Measurements from ENCODE around the gene ARHGAP36. TPM values are rescaled to one million over a fixed set of nuclear protein-coding genes. Genes with fewer than 3 reads are reported as not detected.

The ARHGAP36 gene
- polyA plus RNA-seq, 1 donor (not counting 4 experiments of a cell fraction or from before 2014, with no cell fraction given) = not detected

GRCh38 chrX:131073607-131074006 lies 15.5 kb downstream of the ARHGAP36 start:
- H3K9me3 ChIP-seq (ENCODE audit: control insufficient read depth, low read depth, low read length) = no peaks in the 10 kb centered on the region
- peaks cover 33% of the 10 kb centered on the region for H3K27me3 ChIP-seq (ENCODE audit: control insufficient read depth, extremely low read depth, insufficient read depth, low read length)
- H3K36me3 ChIP-seq (ENCODE audit: control insufficient read depth in 2 of 2, extremely low read depth in 1 of 2, insufficient read depth in 2 of 2, low read length in 2 of 2) = no peaks in the 10 kb centered on the region
- TF ChIP-seq EZH2 (IDR thresholded peaks at IDR 0.05; ENCODE audit: low read length) (no peak), CTCF (optimal IDR thresholded peaks at IDR 0.05 in 1 of 3, IDR thresholded peaks at IDR 0.05 in 1 of 3, conservative IDR thresholded peaks at IDR 0.05 in 1 of 3; ENCODE audit: extremely low read depth in 1 of 3, insufficient read depth in 2 of 3, low read length in 3 of 3) (no peak)
- H3K9me1 ChIP-seq (ENCODE audit: control insufficient read depth, extremely low read depth, insufficient read depth, low read length) = no peaks in the 10 kb centered on the region
- no peaks in the 10 kb centered on the region for H4K20me1 ChIP-seq (ENCODE audit: control insufficient read depth, extremely low read depth, insufficient read depth, low read length)
- no peak overlapping the region for H3K4me2 ChIP-seq (ENCODE audit: control insufficient read depth, extremely low read depth, insufficient read depth, low read depth, low read length)
- no peak overlapping the region for H3K9ac ChIP-seq (ENCODE audit: control insufficient read depth, extremely low read depth, insufficient read depth, low read length)
- no peak overlapping the region for H3K27ac ChIP-seq (ENCODE audit: control insufficient read depth, insufficient read depth, low read length)
- no peak overlapping the region for H2AFZ ChIP-seq (ENCODE audit: control insufficient read depth, low read length)
- H3K4me3 ChIP-seq (ENCODE audit: control insufficient read depth in 2 of 3, extremely low read depth in 1 of 3, insufficient read depth in 2 of 3, low read depth in 1 of 3, low read length in 3 of 3) = no peak overlapping the region
- DNase-seq (ENCODE audit: low read depth, low spot score) (no peak), FAIRE-seq (no peak)
- dilution Hi-C loops (cut with MboI; ENCODE audit: extremely low pct_ligation_motif_present, low sequenced_read_pairs) = no loop called here
- no peaks in the 10 kb centered on the region for H3K4me1 ChIP-seq (ENCODE audit: control insufficient read depth, extremely low read depth, insufficient read depth, low read length)
- H3K79me2 ChIP-seq (ENCODE audit: control insufficient read depth, insufficient read depth, low read length) = no peaks in the 10 kb centered on the region

- no peaks in the 10 kb centered on the region for H4K20me1 ChIP-seq (ENCODE audit: control insufficient read depth, extremely low read depth, insufficient read depth, low read length)
- H3K9ac ChIP-seq (ENCODE audit: control insufficient read depth, extremely low read depth, insufficient read depth, low read length) = no peak overlapping the region
- H3K9me3 ChIP-seq (ENCODE audit: control insufficient read depth, low read depth, low read length) = no peaks in the 10 kb centered on the region
- FAIRE-seq (no peak), DNase-seq (ENCODE audit: low read depth, low spot score) (no peak)
- no peak overlapping the region for H3K27ac ChIP-seq (ENCODE audit: control insufficient read depth, insufficient read depth, low read length)
- no peak overlapping the region for H3K4me3 ChIP-seq (ENCODE audit: control insufficient read depth in 2 of 3, extremely low read depth in 1 of 3, insufficient read depth in 2 of 3, low read depth in 1 of 3, low read length in 3 of 3)
- no peaks in the 10 kb centered on the region for H3K36me3 ChIP-seq (ENCODE audit: control insufficient read depth in 2 of 2, extremely low read depth in 1 of 2, insufficient read depth in 2 of 2, low read length in 2 of 2)
- H3K4me2 ChIP-seq (ENCODE audit: control insufficient read depth, extremely low read depth, insufficient read depth, low read depth, low read length) = no peak overlapping the region
- no peak overlapping the region for H2AFZ ChIP-seq (ENCODE audit: control insufficient read depth, low read length)
- TF ChIP-seq CTCF (optimal IDR thresholded peaks at IDR 0.05 in 1 of 3, IDR thresholded peaks at IDR 0.05 in 1 of 3, conservative IDR thresholded peaks at IDR 0.05 in 1 of 3; ENCODE audit: extremely low read depth in 1 of 3, insufficient read depth in 2 of 3, low read length in 3 of 3) (no peak), EZH2 (IDR thresholded peaks at IDR 0.05; ENCODE audit: low read length) (peak; percentile 46)
- dilution Hi-C loops (cut with MboI; ENCODE audit: extremely low pct_ligation_motif_present, low sequenced_read_pairs) = no loop called here
- peaks cover 28% of the 10 kb centered on the region for H3K27me3 ChIP-seq (ENCODE audit: control insufficient read depth, extremely low read depth, insufficient read depth, low read length)
- no peaks in the 10 kb centered on the region for H3K9me1 ChIP-seq (ENCODE audit: control insufficient read depth, extremely low read depth, insufficient read depth, low read length)
- no peaks in the 10 kb centered on the region for H3K4me1 ChIP-seq (ENCODE audit: control insufficient read depth, extremely low read depth, insufficient read depth, low read length)
- no peaks in the 10 kb centered on the region for H3K79me2 ChIP-seq (ENCODE audit: control insufficient read depth, insufficient read depth, low read length)
Observed at GRCh38 chrX:131081772-131082740, 23.9 kb downstream of the ARHGAP36 start.

Data from keratinocyte (primary cell).